GM19452 (cell line): ENCODE data around the gene EBLN2.

Source experiments
- ATAC-seq: cut with Tn5 transposase; IDR thresholded peaks from one replicate; pipeline ENCODE4 v1.9.1; 2021; ENCODE audit not compliant: unreplicated experiment

EBLN2 gene

DNA sequence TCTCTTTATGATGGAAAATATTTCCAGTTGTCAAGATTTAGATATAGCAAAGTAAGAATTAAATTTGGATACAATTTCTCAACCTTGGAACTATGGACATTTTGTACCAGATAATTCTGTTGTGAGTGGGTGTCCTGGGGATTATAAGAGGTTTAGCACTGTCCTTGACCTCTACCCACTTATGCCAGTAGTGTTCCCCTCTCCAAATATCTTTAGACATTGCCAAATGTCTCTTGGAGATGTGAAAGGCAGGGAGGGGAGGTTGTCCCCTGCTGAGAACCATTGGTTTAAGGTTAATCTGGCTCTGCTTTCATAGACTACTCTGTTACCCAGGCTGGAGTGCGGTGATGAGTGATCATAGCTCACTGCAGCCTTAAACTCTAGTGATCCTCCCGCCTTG is at the start of gene EBLN2:
Gene EBLN2, plus strand, starts transcription at position 244 of the 400 bp plus-strand sequence. CDS start 423 bp downstream, outside the sequence.
- no peak for ATAC-seq

DNA sequence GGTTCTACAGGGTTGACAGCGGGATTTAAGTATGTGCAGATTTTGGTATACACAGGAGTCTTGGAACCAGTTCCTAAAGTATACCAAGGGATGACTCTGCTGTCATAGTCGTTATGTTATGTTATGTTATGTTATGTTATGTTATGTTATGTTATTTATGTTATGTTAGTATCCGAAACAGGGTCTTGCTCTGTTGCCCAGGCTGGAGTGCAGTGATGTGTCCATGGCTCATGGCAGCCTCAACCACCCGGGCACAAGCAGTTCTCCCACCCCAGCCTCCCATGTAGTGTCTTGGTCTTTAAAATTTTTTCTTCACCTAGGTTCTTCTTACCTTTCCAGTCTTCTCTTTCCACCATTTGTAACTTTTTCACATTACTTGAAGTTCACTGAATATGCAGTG is 43.2 kb upstream of the EBLN2 start:
- no peak for ATAC-seq

DNA sequence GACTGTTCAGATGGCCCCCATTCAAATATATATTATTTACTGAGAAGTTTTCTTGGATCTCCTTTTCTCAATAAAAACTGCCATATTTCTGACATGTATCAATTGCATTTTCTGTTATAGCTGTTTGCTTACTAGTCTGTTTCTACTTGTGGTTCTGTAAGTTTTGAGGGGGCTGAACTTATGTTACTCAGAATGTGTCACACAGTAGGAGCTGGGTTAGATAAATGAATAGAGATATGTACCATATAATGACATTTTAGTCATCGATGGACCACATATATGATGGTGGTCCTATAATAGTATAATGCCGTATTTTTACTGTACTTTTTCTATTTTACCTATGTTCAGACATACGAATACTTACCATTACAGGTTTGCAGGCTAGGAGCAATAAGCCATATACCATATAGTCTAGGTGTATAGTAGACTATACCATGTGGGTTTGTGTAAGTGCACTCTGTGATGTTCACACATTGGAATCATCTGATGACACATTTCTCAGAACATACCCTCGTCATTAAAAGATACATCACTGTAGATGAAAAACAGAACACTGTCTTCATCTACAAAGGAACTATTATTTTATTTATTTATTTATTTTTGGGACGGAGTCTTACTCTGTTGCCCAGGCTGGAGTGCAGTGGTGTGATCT is 42.5 kb upstream of the EBLN2 start:
- no peak for ATAC-seq

DNA sequence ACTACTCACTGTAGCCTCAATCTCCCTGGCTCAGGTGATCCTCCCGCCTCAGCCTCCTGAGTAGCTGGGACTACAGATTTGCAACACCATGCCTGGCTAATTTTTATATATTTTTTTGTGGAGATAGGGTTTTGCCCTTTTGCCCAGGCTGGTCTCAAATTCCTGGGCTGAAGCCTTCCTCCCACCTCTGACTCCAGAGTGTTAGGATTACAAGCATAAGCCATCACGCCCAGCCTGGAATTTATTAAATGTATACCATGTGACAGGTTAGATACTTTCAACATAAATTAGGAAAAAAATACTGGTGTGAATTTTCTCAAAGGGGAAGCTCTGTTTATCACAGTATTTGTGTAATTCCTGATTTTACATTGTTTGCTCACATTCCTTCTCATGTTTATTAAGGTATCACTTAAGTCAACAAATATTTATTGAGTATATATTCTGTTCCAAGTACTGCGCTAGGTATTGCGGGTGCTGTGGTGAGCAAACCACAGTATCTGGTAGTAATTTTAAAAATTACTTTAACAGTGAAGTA is 40.1 kb upstream of the EBLN2 start:
- no peak for ATAC-seq

DNA sequence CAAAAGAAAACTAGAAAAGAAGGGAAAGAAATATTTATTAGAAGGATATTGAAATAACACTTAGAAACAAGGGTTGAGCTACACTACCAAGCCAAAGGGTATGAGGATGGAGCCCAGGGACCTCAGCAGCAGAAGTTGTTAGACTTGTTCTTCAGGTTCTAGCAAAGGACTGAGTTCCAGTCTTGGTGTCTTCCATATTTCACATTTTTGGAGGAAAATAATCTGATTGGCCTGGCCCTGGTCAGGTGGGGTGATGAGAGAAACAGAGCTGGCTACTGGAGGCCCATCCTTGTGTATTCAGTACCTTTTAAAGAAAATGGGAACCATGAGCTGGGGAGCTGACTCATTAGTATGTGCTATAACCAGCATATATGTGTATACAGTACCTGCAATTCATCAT is 36.6 kb upstream of the EBLN2 start:
- no peak for ATAC-seq

GRCh38 chr3:73026111-73026759 is 35.2 kb upstream of the EBLN2 start:
- ATAC-seq = no peak

- ATAC-seq = no peak
These were observed 34.7 kb upstream of the EBLN2 start for GRCh38 chr3:73026760-73027113.

GRCh38 chr3:73028803-73029202 is 32.7 kb upstream of the EBLN2 start:
- ATAC-seq = no peak

- no peak for ATAC-seq
These were observed 32.1 kb upstream of the EBLN2 start for GRCh38 chr3:73029321-73029796.

DNA sequence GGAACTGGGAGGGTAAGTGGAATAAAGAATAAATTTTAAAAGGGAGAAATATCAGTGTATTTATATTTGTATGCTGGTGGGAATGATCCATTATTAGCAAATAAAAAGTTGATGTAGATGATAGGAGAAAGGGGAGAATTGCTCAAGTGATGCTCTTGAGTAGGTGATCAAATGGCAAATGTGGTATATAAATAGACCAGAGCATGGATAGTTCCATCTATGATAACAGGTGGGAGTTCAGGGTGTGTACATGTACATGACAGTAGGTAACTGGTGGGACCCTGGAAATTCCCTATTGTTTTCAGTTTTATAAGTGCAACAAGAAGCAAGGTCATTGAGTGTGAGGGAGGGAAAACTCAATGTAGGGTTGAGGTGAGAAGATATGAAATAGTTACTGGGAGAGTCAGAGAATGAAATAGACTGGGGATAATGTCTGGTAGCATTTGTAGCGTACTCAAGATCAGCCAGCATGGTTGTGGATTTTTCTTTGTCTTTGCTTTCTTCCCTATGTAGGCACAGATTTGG is 31.3 kb upstream of the EBLN2 start:
- ATAC-seq = no peak

DNA sequence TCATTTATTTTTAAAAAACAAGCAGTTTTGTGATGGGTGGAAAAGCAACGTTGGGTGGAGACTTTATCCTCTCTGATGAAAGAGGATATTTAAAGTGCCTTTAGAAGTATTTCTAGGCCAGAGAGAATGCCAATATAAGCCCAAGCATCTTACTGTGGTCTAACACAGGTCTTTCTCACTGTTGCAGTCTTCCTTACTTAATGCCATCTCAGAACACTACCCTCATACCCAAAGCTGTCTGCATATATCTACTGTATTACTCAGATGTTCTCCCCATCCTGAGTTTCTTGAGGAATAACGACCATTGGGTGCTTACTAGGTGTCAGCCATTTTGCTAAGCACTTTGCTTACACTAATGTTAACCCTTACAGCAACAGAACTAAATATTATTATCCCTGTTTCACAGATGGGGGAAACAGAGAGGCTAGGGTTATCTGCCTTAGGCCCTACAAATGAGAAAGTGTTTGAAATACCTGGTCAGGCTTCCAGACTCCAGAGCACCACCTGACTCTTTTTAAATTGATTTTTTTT is 29.8 kb upstream of the EBLN2 start:
- no peak for ATAC-seq

DNA sequence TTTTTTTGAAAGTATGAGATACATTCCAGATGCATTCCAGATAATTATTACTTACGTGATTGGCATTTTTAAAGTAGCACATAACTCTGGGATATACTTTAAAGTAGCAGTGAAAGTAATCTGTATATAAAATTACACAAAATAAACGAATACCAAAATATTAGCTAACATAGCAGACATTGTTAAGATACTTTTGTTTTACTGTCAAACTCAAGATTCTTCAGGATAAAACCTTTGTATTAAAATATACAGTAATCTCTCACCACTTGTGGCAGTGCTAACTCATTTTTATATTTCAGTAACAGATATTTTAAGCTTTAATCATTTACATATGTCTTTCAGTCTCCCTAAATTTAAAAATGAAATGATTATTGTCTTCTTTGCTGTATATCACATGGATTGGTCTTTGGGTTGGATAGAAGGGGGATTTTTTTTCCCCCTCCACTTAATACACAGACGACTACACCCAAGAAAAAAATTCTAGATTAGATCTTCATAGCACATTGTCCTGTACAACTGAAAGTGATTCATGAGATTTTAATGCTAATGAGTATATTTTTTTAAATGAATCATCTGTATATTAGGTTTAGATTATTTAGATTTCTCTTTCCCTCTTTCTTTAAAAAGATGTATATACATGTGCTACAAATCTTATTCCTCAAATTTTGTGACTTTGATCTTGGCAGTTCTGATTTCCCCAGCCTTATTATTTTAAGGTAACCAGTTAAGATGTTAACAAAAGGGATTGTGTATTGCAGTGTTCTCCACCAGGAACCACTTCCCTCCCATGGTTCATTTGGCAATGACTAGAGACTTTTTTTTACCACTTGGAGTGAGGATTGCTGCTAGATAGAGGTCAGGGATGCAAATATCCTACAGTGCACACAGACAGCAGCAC is 24.5 kb upstream of the EBLN2 start:
- ATAC-seq = no peak

GRCh38 chr3:73041537-73041936 is 19.9 kb upstream of the EBLN2 start:
- ATAC-seq = no peak

- no peak for ATAC-seq
These were observed 18.0 kb upstream of the EBLN2 start for GRCh38 chr3:73043414-73043813.

DNA sequence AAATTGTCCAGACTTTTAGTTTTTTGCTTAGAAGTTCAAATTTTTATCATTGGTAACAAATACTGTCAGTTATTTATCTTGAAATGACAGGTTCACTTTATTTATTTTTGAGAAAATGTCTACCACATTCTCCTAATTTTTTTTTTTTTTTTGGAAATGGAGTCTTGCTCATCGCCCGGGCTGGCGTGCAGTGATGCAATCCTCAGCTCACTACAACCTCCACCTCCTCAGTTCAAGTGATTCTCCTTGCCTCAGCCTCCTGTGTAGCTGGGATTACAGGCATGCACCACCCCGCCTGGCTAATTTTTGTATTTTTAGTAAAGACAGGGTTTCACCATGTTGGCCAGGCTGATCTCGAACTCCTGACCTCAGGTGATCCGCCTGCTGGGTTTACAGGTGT is 16.1 kb upstream of the EBLN2 start:
- no peak for ATAC-seq

DNA sequence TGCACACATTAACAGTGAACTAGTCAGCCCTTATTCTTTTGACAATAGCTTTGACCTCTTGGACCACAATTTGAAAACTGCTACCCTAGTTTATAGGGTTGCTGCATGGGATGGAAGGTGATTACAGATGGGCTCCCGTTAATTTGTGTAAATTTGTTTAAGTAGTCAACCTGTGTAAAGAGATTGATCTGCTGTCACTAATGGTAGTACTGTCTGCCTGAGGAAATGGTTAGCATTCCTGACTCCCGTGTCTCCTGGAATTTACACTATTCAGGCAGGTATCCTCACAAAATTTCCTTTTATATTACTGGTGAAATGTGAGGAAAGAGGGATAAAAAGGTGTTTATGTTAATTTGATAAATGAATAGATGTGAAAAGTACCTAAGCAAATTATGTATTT is 15.3 kb upstream of the EBLN2 start:
- ATAC-seq = no peak

DNA sequence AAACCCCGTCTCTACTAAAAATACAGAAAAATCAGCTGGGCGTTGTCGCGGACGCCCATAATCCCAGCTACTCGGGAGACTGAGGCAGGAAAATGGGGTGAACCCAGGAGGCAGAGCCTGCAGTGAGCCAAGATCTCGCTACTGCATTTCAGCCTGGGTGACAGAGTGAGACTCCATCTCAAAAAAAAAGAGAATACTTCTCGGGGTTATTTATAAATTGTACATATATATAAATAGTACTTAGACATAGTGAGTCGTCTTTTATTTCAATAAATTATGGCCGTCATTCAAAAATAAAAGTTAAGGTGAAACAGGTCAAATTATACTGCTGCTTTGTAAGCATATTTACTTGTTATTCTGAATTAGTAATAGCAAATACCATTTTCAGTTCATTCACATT is 12.1 kb upstream of the EBLN2 start:
- ATAC-seq = no peak

DNA sequence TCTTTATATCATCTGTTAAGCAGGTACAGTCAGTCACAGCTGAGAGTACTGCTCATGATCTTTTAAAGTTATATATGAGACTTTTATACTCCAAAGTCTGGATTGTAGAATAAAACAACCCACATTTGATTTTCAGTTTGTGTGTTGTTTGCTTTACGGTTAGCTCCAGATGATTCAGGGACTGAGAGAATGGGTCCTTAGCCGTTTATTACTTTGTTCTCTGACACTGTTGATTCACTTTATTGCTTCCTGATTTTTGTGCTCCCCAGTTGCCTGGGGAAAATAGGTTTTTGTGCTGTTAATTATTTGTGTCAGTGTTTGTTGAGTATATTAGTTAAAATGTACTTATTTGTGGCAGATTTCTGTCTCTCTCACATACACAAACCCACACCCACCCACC is 8.6 kb upstream of the EBLN2 start:
- no peak for ATAC-seq

GRCh38 chr3:73055583-73055982 is 5.9 kb upstream of the EBLN2 start:
- ATAC-seq = no peak

GRCh38 chr3:73056014-73056844 is 5.2 kb upstream of the EBLN2 start:
- ATAC-seq = no peak
